ENCODE results near the gene LIX1L. TPM values are rescaled to one million over a fixed set of nuclear protein-coding genes. Genes with fewer than 3 reads are reported as not detected.

LIX1L gene
- total and polyA plus RNA-seq, 11 donors, result 7.0 to 31.5 (median 26.1) TPM

DNA sequence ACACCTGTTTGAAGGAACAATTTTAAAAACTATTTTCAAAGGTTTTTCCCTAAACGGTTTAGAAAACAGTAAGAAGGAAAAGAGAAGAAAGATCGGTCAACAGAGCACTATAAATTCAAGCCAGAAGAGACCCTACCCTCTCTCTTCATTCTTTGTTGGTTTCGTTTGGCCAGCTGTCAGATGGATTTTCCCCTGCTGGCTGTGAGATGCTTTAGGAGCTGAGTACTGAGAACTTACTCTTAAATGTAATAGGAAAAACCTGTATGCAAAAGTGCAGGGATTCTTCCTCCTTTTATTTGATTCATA, 39.9 kb upstream of the LIX1L start:
- intact Hi-C loops (cut with DNase I), result loop anchor here in 4 of 10 donors (1.0 to 5.0 kb wide), 4 partner anchors 9 to 35 kb away; partner anchors contain the start of genes ANKRD34A (in 1 of the 4) and POLR3GL (in 1 of the 4)
- H3K36me3 ChIP-seq, result peaks cover 10 to 31% (median 29%) of the 10 kb centered on the region in 9 donors
- H3K27me3 ChIP-seq, result no peaks in the 10 kb centered on the region
- H3K4me1 ChIP-seq, result peaks cover 3 to 64% (median 35%) of the 10 kb centered on the region in 12 donors
- WGBS, 4 donors, result 9 to 22% (median 10%) methylated on average over 3 of the region's 3 CpGs
- peak overlapping the region; percentile 94 to 100 (median 96) for H3K27ac ChIP-seq
- H3K4me3 ChIP-seq, result peak overlapping the region; percentile 56 to 94 (median 80)
- TF ChIP-seq, protein P1, sequence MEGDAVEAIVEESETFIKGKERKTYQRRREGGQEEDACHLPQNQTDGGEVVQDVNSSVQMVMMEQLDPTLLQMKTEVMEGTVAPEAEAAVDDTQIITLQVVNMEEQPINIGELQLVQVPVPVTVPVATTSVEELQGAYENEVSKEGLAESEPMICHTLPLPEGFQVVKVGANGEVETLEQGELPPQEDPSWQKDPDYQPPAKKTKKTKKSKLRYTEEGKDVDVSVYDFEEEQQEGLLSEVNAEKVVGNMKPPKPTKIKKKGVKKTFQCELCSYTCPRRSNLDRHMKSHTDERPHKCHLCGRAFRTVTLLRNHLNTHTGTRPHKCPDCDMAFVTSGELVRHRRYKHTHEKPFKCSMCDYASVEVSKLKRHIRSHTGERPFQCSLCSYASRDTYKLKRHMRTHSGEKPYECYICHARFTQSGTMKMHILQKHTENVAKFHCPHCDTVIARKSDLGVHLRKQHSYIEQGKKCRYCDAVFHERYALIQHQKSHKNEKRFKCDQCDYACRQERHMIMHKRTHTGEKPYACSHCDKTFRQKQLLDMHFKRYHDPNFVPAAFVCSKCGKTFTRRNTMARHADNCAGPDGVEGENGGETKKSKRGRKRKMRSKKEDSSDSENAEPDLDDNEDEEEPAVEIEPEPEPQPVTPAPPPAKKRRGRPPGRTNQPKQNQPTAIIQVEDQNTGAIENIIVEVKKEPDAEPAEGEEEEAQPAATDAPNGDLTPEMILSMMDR (IDR thresholded peaks at IDR 0.05), result peak in 1 of 12 donors; percentile 28
- TF ChIP-seq POLR2A (IDR thresholded peaks at IDR 0.05), result no peak
- no peaks in the 10 kb centered on the region for H3K9me3 ChIP-seq
- DNase-seq (no peak), ATAC-seq (no peak)

DNA sequence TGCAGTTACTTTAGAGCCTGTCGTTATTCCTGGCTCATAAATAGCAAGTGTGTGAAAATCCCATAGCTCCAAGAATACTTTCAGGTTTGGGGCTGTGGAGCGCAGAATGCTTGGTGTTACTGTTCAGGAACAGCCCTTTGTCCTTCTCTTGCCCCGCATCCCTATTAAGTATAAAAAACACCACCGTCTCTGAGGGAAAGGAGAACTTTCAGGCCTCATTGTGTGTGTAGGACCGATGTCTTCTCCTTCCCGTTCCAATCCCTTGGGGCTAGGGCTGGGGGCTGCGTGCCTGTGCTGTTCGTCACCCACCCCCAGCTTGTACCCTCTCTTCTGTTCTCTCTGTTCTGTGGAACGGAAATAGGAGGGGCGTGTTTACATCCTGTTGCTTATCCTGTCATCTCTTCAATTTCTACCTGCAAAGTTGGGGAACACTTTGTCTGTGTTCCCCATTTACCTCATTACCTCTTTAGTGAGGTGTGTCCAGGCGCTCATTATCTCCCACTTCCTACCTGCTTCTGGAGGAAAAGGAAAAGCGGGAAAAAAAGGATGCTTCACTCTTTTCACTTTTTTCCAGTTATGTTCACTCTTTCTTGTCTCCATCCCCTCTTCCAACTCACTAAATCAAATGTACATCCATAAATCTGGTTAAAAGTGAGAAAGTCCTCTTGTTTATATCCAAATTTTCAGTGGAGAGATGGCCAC, 39.4 kb upstream of the LIX1L start:
- H3K27me3 ChIP-seq, result no peaks in the 10 kb centered on the region
- peak overlapping the region; percentile 94 to 100 (median 96) for H3K27ac ChIP-seq
- ATAC-seq (peak; percentile 23 to 36 (median 28)), DNase-seq (peak in 4 of 5 donors; percentile 48 to 73 (median 68))
- H3K9me3 ChIP-seq, result no peaks in the 10 kb centered on the region
- intact Hi-C loops (cut with DNase I), result loop anchor here in 4 of 10 donors (1.0 to 5.0 kb wide), 4 partner anchors 9 to 35 kb away; partner anchors contain the start of genes ANKRD34A (in 1 of the 4) and POLR3GL (in 1 of the 4)
- 7 to 9% (median 8%) methylated on average over 12 of the region's 12 CpGs for WGBS, 4 donors
- peak overlapping the region; percentile 56 to 94 (median 80) for H3K4me3 ChIP-seq
- H3K4me1 ChIP-seq, result peaks cover 3 to 69% (median 40%) of the 10 kb centered on the region in 12 donors
- TF ChIP-seq POLR2A (IDR thresholded peaks at IDR 0.05), result no peak
- TF ChIP-seq, protein P1 (IDR thresholded peaks at IDR 0.05), result no peak
- peaks cover 10 to 36% (median 34%) of the 10 kb centered on the region in 9 donors for H3K36me3 ChIP-seq

GRCh38 chr1:145996433-145997015, 38.7 kb upstream of the LIX1L start, which contains the start of gene TXNIP:
Gene TXNIP (minus strand): TSS chr1:145996579. CDS start chr1:145996266, 313 bp downstream.
- ATAC-seq, result peak; percentile 85 to 98 (median 90)
- peaks cover 3 to 71% (median 43%) of the 10 kb centered on the region in 12 donors for H3K4me1 ChIP-seq

More at GRCh38 chr1:145996433-145997015, 38.7 kb upstream of the LIX1L start, which contains the start of gene TXNIP:
- intact Hi-C loops (cut with DNase I), result loop anchor here in 7 of 10 donors (1.0 to 5.0 kb wide), 6 partner anchors 10 to 34 kb away; partner anchors contain the start of genes ANKRD34A (in 1 of the 7) and POLR3GL (in 1 of the 7)
- peak; percentile 12 to 97 for TF ChIP-seq POLR2A (IDR thresholded peaks at IDR 0.05)
- TF ChIP-seq, protein P1 (IDR thresholded peaks at IDR 0.05), result no peak
- Histone ChIP-seq H3K9me3 (no peaks in the 10 kb centered on the region), H3K4me3 (peak within 1 kb of the TSS; percentile 59 to 94 (median 82)), H3K36me3 (peaks cover 10 to 40% (median 37%) of the 10 kb centered on the region in 9 donors), H3K27ac (peak within 1 kb of the TSS; percentile 94 to 100 (median 97)), H3K27me3 (no peaks in the 10 kb centered on the region)
- 0% methylated on average over 30 of the region's 30 CpGs for WGBS, 4 donors
- DNase-seq, result peak; percentile 99 to 100 (median 100)
